HG02938 (cell line): ENCODE data around the gene SAP30L.

Source experiments
- ATAC-seq: cut with Tn5 transposase; IDR thresholded peaks from one replicate; pipeline ENCODE4 v1.9.1; 2021; ENCODE audit warnings: mild to moderate bottlenecking, moderate library complexity; ENCODE audit not compliant: unreplicated experiment

The SAP30L gene

DNA sequence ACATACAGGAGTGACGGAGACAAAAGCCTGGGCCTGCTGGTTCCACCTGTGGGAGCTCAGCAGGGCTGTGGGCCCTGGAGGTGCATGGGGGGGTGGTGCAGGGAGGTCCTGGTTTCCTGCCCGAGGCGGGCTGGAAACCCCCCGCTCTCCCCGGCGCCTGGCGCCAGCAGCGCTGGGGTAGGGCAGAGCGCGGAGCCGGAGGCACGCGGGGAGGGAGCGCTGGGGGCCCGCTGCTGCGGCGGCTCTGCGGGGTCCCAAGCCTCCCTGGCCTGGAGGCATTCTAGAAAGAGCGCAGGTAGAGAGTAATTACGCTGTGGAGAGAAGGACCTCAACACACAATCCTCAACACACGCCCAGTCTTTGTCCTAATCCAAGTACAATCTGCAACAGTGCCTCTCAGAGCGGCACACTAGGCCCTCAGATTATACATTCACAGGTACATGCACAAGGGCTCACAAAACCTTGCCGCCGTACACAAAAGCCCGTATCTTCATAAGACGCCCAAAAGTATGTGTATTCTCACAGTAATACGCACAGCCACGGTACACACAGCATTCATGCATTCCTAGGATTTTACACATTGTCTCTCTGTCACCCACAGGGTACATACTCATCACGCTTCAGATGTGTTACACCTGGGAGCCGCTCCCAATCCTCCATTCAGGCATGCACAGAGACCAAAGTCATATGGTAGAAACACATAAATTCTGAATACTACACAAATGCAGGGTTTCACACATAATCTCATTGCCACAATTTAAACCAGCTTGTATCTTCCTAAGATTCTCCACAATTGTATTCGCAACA lies 34.4 kb downstream of the SAP30L start:
- no peak for ATAC-seq

DNA sequence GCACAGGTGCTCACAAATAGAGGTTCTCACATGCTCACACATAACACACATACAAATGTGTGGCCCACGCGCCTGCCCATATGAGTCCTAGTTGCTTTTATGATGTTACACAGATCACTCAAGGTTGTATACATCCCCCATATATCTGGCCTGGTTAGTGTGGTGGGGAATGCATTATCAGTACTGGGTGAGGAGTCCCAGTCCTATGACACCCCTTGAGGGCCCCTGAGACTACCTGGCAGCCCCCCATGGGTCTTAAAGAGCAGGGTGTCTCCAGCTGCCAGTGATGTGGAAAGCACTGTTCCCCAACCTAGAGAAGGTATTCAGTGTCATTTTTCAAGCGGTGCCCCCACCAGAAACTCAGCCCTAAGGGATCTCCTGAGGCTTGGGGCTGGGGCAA lies 35.0 kb downstream of the SAP30L start:
- no peak for ATAC-seq

GRCh38 chr5:154481584-154482381 lies 36.0 kb downstream of the SAP30L start:
- no peak for ATAC-seq

GRCh38 chr5:154482528-154483449 lies 37.0 kb downstream of the SAP30L start:
- ATAC-seq = no peak

DNA sequence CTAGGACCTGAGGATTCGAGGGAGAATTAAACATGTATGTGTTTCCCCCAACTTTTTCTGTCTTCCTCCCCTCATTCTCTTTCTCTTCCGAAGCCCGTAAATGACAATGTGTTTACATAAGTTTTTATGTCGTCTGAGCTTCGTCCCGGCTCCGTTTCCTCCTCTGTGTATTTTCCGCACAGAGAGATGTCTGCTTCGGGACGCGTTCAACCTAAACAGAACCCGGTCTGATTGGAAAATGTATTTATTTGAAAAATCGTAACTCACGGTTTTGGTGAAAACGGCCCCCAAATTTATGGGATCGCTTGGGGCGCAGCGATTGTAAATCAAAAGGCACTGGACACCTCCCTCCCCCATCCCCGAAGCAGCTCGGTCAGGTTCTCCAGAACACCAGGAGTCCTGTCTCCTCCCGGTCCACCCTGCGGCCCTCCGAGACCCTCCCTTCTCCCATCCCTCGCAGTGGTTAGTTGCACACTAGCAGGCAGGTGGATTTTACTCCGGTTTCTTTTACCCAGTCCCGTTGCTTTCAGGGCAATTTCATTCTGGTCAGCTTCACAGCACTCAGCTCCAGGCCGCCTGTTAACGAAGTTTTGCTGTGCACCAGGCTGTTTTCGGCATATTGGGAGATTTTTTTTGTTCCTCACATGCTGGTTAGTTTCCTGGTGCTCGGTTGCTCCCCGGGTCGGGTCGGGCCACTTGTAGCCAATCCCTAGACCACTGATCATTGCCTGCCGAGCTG lies 38.0 kb downstream of the SAP30L start:
- ATAC-seq = no peak

GRCh38 chr5:154484393-154485095 lies 38.7 kb downstream of the SAP30L start:
- no peak for ATAC-seq

DNA sequence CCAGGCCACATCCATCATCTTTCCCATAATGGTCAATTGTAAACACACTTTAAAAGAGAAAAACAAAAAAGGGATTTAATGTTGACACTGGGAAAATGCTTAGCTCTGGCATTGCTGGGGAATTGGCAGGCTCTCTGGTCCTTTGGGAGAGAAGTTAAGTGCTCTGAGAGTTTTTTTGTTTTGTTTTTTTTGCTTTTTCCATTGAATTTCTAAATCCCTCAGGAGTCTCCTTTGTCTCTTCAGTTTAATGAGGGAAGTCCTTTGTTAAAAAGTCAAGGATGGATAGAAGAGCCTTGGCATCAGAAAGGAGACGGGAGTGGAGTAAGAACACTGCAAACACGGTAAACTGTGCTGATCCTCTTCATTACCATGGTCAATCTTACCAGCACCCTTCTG lies 39.3 kb downstream of the SAP30L start:
- ATAC-seq = no peak

DNA sequence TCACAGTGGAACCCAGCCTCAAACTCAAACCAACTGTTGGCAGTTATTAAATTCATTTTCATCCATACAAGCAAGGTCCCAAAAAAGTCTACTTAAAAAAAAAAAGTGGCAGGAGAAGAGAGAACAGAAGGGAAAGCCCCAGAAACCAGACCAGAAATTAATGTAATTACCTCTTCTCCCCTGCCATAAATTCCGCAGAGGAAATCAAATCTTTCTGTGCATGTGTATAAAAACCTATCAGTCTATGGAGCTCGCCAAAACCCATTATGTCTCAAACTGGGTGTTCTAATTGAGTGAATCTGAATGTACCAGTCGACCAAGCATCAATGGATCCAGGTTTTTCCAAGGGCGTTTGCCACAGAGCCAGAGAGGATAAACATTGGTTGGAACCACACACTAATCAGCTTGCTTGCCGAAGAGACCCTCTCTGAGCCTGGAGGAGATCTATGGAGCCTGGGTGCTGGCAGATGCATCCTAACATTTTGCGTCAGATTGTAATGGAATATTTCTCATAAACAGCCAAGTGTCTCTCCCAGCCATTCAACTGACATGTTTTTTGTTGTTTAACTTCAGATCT lies 40.1 kb downstream of the SAP30L start:
- ATAC-seq = no peak

- ATAC-seq = no peak
Observed at GRCh38 chr5:154486427-154486866, 40.6 kb downstream of the SAP30L start.

DNA sequence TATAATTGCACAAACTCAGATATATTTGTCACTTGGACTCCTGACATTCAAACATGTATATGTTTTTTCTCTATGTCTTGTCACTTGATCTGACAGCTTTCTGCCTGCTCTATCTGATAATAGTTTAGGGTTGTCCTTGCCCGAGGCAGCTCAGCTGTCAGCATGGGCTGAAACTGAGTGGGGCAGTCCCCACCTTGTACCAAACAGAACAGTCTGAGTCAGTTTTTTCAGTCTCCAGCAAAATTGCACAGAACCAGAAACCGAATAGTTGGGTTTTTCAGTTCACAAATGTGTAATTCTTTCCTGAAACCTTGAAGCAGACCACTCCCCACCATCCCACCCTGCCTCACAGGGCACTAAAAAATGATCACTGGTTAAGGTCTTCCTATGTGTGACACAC lies 41.7 kb downstream of the SAP30L start:
- ATAC-seq = peak; percentile 97

GRCh38 chr5:154491941-154492340 lies 46.1 kb downstream of the SAP30L start:
- no peak for ATAC-seq

GRCh38 chr5:154493274-154493673 lies 47.5 kb downstream of the SAP30L start:
- no peak for ATAC-seq

GRCh38 chr5:154494036-154494435 lies 48.2 kb downstream of the SAP30L start:
- no peak for ATAC-seq

GRCh38 chr5:154498591-154498990 lies 52.8 kb downstream of the SAP30L start:
- ATAC-seq = no peak

DNA sequence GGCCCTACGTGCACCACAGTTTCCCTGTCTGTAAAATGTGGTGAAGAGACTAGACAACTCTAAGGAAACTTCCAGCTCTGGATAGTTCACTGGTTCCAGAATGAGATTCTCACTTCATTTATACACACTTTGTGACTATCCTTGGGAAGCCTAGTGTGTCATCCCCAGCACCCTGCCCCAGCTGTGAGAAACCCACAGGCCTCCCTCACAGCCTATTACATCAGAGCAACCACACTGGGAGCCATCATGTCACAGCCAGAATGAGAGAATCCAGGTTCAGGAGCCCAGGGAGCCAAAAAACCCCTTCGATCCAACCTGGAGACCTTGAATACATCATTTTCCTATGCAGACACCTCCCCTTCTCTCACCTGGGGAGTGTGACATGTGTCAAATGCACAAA lies 53.2 kb downstream of the SAP30L start:
- no peak for ATAC-seq

- ATAC-seq = no peak
Observed at GRCh38 chr5:154501566-154501965, 55.8 kb downstream of the SAP30L start.

GRCh38 chr5:154502180-154502579 lies 56.4 kb downstream of the SAP30L start:
- no peak for ATAC-seq

- ATAC-seq = no peak
Observed at GRCh38 chr5:154503698-154504039, 57.9 kb downstream of the SAP30L start.

GRCh38 chr5:154505567-154505966 lies 59.8 kb downstream of the SAP30L start:
- ATAC-seq = no peak
